BJ (cell line): ENCODE data around the gene NPR3. TPM values are rescaled to one million over a fixed set of nuclear protein-coding genes. Genes with fewer than 3 reads are reported as not detected.
"Not testable (repeated sequence)": the region's sequence is repeated elsewhere in the genome, so short reads cannot be mapped to it uniquely, and the experiment has no call there.

Experiments used
- CTCF ChIA-PET: fragments of 350-600 bp; formaldehyde crosslinking; extraction: SDS; loops from one replicate; lab custom pipeline; 2021; ENCODE audit warnings: antibody characterized with exemption, inconsistent platforms; lab: Yijun Ruan, JAX
- POLR2A ChIA-PET: fragments of 300-600 bp; sonication (Branson Sonifier 250); formaldehyde crosslinking; extraction: SDS; loops from one replicate; lab custom pipeline; 2021; ENCODE audit warnings: antibody characterized with exemption; lab: Charles Lee
- DNase-seq: peaks from one replicate; pipeline ENCODE4 v3.0.0-alpha.2; 2011; ENCODE audit warnings: low read depth
- H3K27me3 ChIP-seq: 2 replicates; pipeline ENCODE4 v1.6.0; 2011; ENCODE audit warnings: low read length; ENCODE audit not compliant: control insufficient read depth, insufficient read depth
- H3K36me3 ChIP-seq: 2 replicates; pipeline ENCODE4 v1.5.1; 2011; ENCODE audit warnings: low read length; ENCODE audit not compliant: control insufficient read depth, insufficient read depth
- H3K4me3 ChIP-seq: 2 replicates; pipeline ENCODE4 v1.5.1; 2011; ENCODE audit warnings: low read depth, mild to moderate bottlenecking, control low read depth, low read length
- polyA plus RNA-seq: library from polyadenylated mRNA; depleted of rRNA; stranded (reverse); fragments of >200 nt; gene quantifications from 2 replicates; pipeline ENCODE4 v1.2.3, GENCODE V29; 2011
- TF ChIP-seq, protein P1 (sequence below): IDR thresholded peaks from 2 replicates; pipeline ENCODE4 v1.5.1; 2011; ENCODE audit warnings: low read depth, mild to moderate bottlenecking, control low read depth, inconsistent platforms, low read length, moderate library complexity; ENCODE audit not compliant: insufficient read depth

NPR3 gene
- polyA plus RNA-seq, 1 experiment = 8.1 TPM

DNA sequence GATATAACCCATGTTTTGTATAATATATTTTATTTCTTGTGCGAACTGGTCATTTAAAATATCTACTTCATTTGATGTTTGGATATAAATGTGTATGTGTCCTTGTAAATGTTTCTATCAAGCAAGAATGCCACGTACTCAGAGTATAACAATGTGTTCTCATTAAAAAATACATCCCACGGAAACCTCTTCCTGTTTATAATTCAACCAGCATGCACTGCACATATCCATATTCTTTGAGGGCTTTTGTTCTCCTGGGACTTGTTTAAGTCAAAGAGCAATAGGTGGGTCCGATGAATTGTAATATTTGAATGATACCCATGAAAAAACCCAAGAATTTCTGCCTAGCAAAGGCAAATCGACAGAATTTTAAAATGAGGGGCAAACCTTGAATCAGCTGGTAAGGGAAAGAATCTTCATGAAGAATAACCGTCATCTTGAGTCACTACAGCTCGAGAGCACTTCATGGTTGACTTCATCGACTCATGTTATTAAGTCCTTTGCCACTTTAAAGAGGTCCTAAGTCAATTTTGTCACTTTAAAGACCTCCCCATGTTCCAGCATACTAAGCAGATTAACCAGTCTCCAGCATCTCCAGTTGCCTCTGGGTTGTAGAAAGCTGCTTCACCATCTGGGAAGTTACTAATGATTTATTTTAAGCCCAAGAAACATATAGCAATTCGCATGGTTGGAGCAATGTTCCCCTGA is 80.6 kb downstream of the NPR3 start:
- TF ChIP-seq, protein P1, sequence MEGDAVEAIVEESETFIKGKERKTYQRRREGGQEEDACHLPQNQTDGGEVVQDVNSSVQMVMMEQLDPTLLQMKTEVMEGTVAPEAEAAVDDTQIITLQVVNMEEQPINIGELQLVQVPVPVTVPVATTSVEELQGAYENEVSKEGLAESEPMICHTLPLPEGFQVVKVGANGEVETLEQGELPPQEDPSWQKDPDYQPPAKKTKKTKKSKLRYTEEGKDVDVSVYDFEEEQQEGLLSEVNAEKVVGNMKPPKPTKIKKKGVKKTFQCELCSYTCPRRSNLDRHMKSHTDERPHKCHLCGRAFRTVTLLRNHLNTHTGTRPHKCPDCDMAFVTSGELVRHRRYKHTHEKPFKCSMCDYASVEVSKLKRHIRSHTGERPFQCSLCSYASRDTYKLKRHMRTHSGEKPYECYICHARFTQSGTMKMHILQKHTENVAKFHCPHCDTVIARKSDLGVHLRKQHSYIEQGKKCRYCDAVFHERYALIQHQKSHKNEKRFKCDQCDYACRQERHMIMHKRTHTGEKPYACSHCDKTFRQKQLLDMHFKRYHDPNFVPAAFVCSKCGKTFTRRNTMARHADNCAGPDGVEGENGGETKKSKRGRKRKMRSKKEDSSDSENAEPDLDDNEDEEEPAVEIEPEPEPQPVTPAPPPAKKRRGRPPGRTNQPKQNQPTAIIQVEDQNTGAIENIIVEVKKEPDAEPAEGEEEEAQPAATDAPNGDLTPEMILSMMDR = no peak
- Histone ChIP-seq H3K27me3 (no peaks in the 10 kb centered on the region), H3K4me3 (no peak overlapping the region), H3K36me3 (no peaks in the 10 kb centered on the region; the same call in 1 of the 2 replicates)
- CTCF ChIA-PET = no interaction called here
- POLR2A ChIA-PET = no interaction called here
- DNase-seq = no peak

DNA sequence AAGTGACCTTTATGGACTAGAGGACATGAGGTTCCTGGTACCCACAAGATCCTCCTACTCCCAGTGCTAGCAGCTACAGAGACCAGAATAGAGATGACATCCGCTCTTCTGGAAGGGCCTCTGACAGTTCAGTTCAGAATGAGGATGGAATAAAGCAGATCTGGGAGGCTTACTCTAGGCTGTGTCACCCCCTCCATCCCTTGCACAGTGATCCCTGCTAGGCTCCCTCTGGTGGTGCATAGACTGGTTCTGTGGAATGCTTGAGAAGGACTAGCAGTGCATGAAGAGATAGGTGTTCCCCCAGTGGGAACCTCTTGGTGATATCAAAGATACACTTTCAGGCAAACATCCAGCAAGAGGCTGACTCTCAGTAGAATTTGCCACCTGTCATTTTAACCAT is 83.0 kb downstream of the NPR3 start:
- CTCF ChIA-PET = interaction anchor here (1.9 to 2.2 kb wide), 2 partner anchors 12 to 79 kb away, joined by 4 to 7 read pairs; no protein-coding TSS in a partner anchor
- TF ChIP-seq, protein P1 = peak; percentile 53
- POLR2A ChIA-PET = no interaction called here
- H3K27me3 ChIP-seq = no peaks in the 10 kb centered on the region
- no peaks in the 10 kb centered on the region; the same call in 1 of the 2 replicates for H3K36me3 ChIP-seq
- H3K4me3 ChIP-seq = no peak overlapping the region
- DNase-seq = no peak

DNA sequence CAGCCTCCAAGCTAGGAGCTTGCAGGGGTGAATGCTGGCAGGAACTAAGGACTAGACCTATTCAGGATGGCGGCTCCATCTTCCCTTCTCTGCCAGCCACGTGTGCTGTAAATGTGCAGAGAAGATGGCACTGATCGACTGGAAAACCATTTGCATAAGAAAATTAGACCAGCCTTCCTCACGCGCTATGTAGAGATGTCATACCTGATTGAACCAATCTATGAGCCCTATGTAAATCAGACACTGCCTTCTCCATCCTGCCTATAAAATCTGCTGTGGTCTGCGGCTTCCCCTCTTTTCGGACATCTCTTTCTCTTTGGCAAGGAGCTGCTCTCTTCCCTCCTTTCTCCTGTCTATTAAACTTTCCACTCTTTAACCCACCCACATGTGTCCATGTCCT is 91.6 kb downstream of the NPR3 start:
- ChIA-PET POLR2A (no interaction called here), CTCF (interaction anchor here (1.6 kb wide), 1 partner anchor 15 kb away, joined by 3 read pairs; no protein-coding TSS in a partner anchor)
- H3K4me3 ChIP-seq = no peak overlapping the region
- no peaks in the 10 kb centered on the region for H3K36me3 ChIP-seq
- TF ChIP-seq, protein P1 = no peak
- DNase-seq = no peak
- no peaks in the 10 kb centered on the region for H3K27me3 ChIP-seq

DNA sequence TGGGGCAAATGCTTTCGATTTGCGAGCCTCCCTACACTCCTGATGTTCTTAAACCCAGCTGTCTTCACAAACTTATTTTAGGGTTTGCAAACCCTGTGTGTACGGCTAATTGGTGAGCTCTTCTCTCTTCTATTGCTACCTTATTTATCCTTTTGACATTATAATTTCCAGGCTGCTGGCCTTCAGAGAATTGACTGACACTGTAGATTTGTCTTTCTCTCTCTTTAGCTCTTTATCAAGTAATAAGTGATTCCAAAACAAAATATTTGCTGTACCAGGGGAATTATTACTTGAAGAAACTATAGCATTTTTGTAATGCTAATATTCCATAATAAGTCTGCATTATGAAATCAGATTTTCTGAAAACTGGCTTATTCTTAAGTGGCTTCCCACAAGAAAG is 92.5 kb downstream of the NPR3 start:
- Histone ChIP-seq H3K4me3 (no peak overlapping the region), H3K27me3 (no peaks in the 10 kb centered on the region), H3K36me3 (no peaks in the 10 kb centered on the region)
- POLR2A ChIA-PET = no interaction called here
- no peak for DNase-seq
- CTCF ChIA-PET = interaction anchor here (1.6 kb wide), 1 partner anchor 16 kb away, joined by 3 read pairs; no protein-coding TSS in a partner anchor
- TF ChIP-seq, protein P1 = no peak

DNA sequence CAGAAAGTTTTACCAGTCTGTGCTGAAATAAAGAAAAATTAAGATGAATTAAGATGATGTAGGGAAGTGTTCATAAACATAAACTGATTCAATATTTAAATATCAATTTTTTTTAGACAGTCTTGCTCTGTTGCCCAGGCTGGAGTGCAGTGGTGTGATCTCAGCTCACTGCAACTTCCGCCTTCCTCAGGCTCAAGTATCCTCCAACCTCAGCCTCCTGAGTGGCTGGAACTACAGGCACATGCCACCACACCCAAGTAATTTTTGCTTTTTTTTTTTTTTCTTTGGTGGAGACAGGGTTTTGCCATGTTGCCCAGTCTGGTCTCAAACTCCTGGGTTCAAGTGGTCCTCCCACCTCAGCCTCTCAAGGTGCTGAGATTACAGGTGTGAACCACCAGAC is 94.3 kb downstream of the NPR3 start:
- H3K36me3 ChIP-seq, H3K27me3 ChIP-seq, POLR2A ChIA-PET, DNase-seq, H3K4me3 ChIP-seq: not testable (repeated sequence)
- CTCF ChIA-PET = interaction anchor here (1.0 to 1.6 kb wide), 3 partner anchors 9 to 12 kb away, joined by 3 to 5 read pairs (median 4); no protein-coding TSS in a partner anchor
